NCI-H510A (cell line): ENCODE results near the gene DNAJC16.

Source experiments
- DNase-seq: peaks from one replicate; lab custom pipeline; 2025; lab: John Stamatoyannopoulos, UW

The DNAJC16 gene

GRCh38 chr1:15620902-15621682, 94.4 kb downstream of the DNAJC16 start:
- no peak for DNase-seq

- no peak for DNase-seq
Observed at GRCh38 chr1:15621975-15622374, 95.3 kb downstream of the DNAJC16 start.

- DNase-seq: no peak
Observed at GRCh38 chr1:15622712-15623373, 96.2 kb downstream of the DNAJC16 start.

GRCh38 chr1:15623435-15623834, 96.8 kb downstream of the DNAJC16 start:
- no peak for DNase-seq

GRCh38 chr1:15624133-15624714, 97.6 kb downstream of the DNAJC16 start:
- DNase-seq: no peak

- DNase-seq: no peak
Observed at GRCh38 chr1:15625056-15625917, 98.6 kb downstream of the DNAJC16 start.
